H9 (cell line): ENCODE data around the gene ARAP1. TPM values are rescaled to one million over a fixed set of nuclear protein-coding genes. Genes with fewer than 3 reads are reported as not detected.
A peak's percentile ranks its signal among the peaks of the same experiment; 100 is the strongest.

Experiments
- DNase-seq: peaks from one replicate; pipeline ENCODE4 v3.0.0-alpha.2; 2017
- H2AFZ ChIP-seq: one replicate; pipeline ENCODE4 v1.6.1; 2013; ENCODE audit warnings: mild to moderate bottlenecking, low read length, control low read depth, moderate library complexity
- H2AK5ac ChIP-seq: 2 replicates; pipeline ENCODE4 v1.6.1; 2013; ENCODE audit warnings: low read length, control low read depth, mixed read lengths; ENCODE audit not compliant: insufficient read length
- H2BK120ac ChIP-seq: one replicate; pipeline ENCODE4 v1.6.1; 2013; ENCODE audit warnings: low read depth, mild to moderate bottlenecking, low read length, control low read depth, inconsistent platforms; ENCODE audit not compliant: poor library complexity, severe bottlenecking
- H2BK12ac ChIP-seq: 2 replicates; pipeline ENCODE4 v1.6.1; 2013; ENCODE audit warnings: low read length, control low read depth, mixed read lengths, low read depth; ENCODE audit not compliant: insufficient read length
- H2BK15ac ChIP-seq: 2 replicates; pipeline ENCODE4 v1.6.1; 2013; ENCODE audit warnings: low read depth, low read length, control low read depth
- H2BK20ac ChIP-seq: one replicate; pipeline ENCODE4 v1.6.1; 2013; ENCODE audit warnings: low read depth, mild to moderate bottlenecking, low read length, control low read depth, inconsistent platforms; ENCODE audit not compliant: poor library complexity, severe bottlenecking
- H2BK5ac ChIP-seq: 2 replicates; pipeline ENCODE4 v1.6.1; 2013; ENCODE audit warnings: low read length, control low read depth, mixed read lengths; ENCODE audit not compliant: insufficient read length
- H3K14ac ChIP-seq: 2 replicates; pipeline ENCODE4 v1.6.1; 2013; ENCODE audit warnings: low read length, control low read depth; ENCODE audit not compliant: insufficient read depth
- H3K18ac ChIP-seq: 2 replicates; pipeline ENCODE4 v1.6.1; 2013; ENCODE audit warnings: low read depth, mild to moderate bottlenecking, mixed read lengths, low read length, control low read depth; ENCODE audit not compliant: insufficient read length
- H3K23ac ChIP-seq: 2 replicates; pipeline ENCODE4 v1.6.1; 2013; ENCODE audit warnings: low read length, control low read depth, mixed read lengths, low read depth; ENCODE audit not compliant: insufficient read length
- H3K23me2 ChIP-seq: 2 replicates; pipeline ENCODE4 v1.6.1; 2013; ENCODE audit warnings: low read depth, mild to moderate bottlenecking, mixed read lengths, low read length, control low read depth; ENCODE audit not compliant: insufficient read length, poor library complexity, severe bottlenecking
- H3K27ac ChIP-seq: 2 replicates; pipeline ENCODE4 v1.5.1; 2013; ENCODE audit warnings: low read length, control low read depth, mixed read lengths, low read depth; ENCODE audit not compliant: insufficient read length
- H3K27me3 ChIP-seq: 2 replicates; pipeline ENCODE4 v1.6.1; 2013; ENCODE audit warnings: low read length, control low read depth, inconsistent platforms; ENCODE audit not compliant: insufficient read depth
- H3K4ac ChIP-seq: 2 replicates; pipeline ENCODE4 v1.6.1; 2013; ENCODE audit warnings: low read depth, mild to moderate bottlenecking, control low read depth, inconsistent platforms, low read length, moderate library complexity
- H3K4me1 ChIP-seq: 2 replicates; pipeline ENCODE4 v1.6.1; 2013; ENCODE audit warnings: low read length, control low read depth, inconsistent platforms; ENCODE audit not compliant: insufficient read depth
- H3K4me2 ChIP-seq: 2 replicates; pipeline ENCODE4 v1.6.1; 2013; ENCODE audit warnings: low read length, control low read depth, mixed read lengths; ENCODE audit not compliant: insufficient read length, insufficient read depth
- H3K56ac ChIP-seq: 2 replicates; pipeline ENCODE4 v1.6.1; 2013; ENCODE audit warnings: low read depth, mild to moderate bottlenecking, mixed read lengths, low read length, control low read depth; ENCODE audit not compliant: insufficient read length
- H3K79me1 ChIP-seq: 2 replicates; pipeline ENCODE4 v1.6.1; 2013; ENCODE audit warnings: low read depth, mild to moderate bottlenecking, moderate library complexity, low read length, control low read depth, inconsistent platforms; ENCODE audit not compliant: insufficient read depth, poor library complexity, severe bottlenecking
- H3K79me2 ChIP-seq: 2 replicates; pipeline ENCODE4 v1.6.1; 2013; ENCODE audit warnings: low read length, control low read depth, inconsistent platforms; ENCODE audit not compliant: insufficient read depth
- H3K9ac ChIP-seq: 2 replicates; pipeline ENCODE4 v1.6.1; 2013; ENCODE audit warnings: low read length, control low read depth, mixed read lengths; ENCODE audit not compliant: insufficient read length; ENCODE audit errors: extremely low read depth
- H3K9me3 ChIP-seq: one replicate; pipeline ENCODE4 v1.6.1; 2013; ENCODE audit warnings: low read depth, low read length, inconsistent platforms; ENCODE audit not compliant: control insufficient read depth
- H3T11ph ChIP-seq: one replicate; pipeline ENCODE4 v1.6.1; 2013; ENCODE audit warnings: mild to moderate bottlenecking, low read length, control low read depth, inconsistent platforms
- H4K20me1 ChIP-seq: one replicate; pipeline ENCODE4 v1.6.1; 2013; ENCODE audit not compliant: control insufficient read depth, insufficient read length, insufficient read depth
- H4K5ac ChIP-seq: 2 replicates; pipeline ENCODE4 v1.6.1; 2013; ENCODE audit warnings: low read depth, mild to moderate bottlenecking, mixed read lengths, low read length, control low read depth; ENCODE audit not compliant: insufficient read length
- H4K8ac ChIP-seq: replicated peaks from 2 replicates; pipeline ENCODE4 v1.6.1; 2013; ENCODE audit warnings: low read length, control low read depth, mixed read lengths, low read depth; ENCODE audit not compliant: insufficient read length
- H4K91ac ChIP-seq: 2 replicates; pipeline ENCODE4 v1.6.1; 2013; ENCODE audit warnings: low read depth, mild to moderate bottlenecking, moderate library complexity, mixed read lengths, low read length, control low read depth; ENCODE audit not compliant: insufficient read length
- H3K27ac Mint-ChIP-seq, 3 experiments: 2 replicates in 2 of 3; 3 replicates in 1 of 3; pipeline ENCODE4 v1.8.0; 2020 to 2021; ENCODE audit warnings: mixed read lengths in 3 of 3, mild to moderate bottlenecking in 1 of 3, moderate library complexity in 1 of 3
- H3K27me3 Mint-ChIP-seq: 2 replicates; pipeline ENCODE4 v1.8.0; 2021; ENCODE audit warnings: low read depth, mild to moderate bottlenecking, moderate library complexity, mixed read lengths
- H3K36me3 Mint-ChIP-seq, 3 experiments: 2 replicates in 2 of 3; 3 replicates in 1 of 3; pipeline ENCODE4 v1.8.0; 2020 to 2021; ENCODE audit warnings: low read depth in 3 of 3, mixed read lengths in 3 of 3; ENCODE audit not compliant: insufficient read depth in 1 of 3
- H3K4me1 Mint-ChIP-seq, 2 experiments: 2 replicates each; pipeline ENCODE4 v1.8.0; 2020; ENCODE audit warnings: mixed read lengths in 2 of 2
- H3K4me3 Mint-ChIP-seq, 2 experiments: 2 replicates in 1 of 2; 3 replicates in 1 of 2; pipeline ENCODE4 v1.8.0; 2020 to 2021; ENCODE audit warnings: mild to moderate bottlenecking in 2 of 2, mixed read lengths in 2 of 2, moderate library complexity in 1 of 2
- H3K9me3 Mint-ChIP-seq, 2 experiments: 2 replicates in 1 of 2; 3 replicates in 1 of 2; pipeline ENCODE4 v1.8.0; 2020; ENCODE audit warnings: mild to moderate bottlenecking in 2 of 2, mixed read lengths in 2 of 2, moderate library complexity in 1 of 2
- WGBS: extraction: QIAGEN DNeasy Blood & Tissue Kit; methylation state at CpG from one replicate; pipeline ENCODE4 v1.1.7; 2013; ENCODE audit warnings: missing lambda C conversion rate, low lambda C conversion rate, mixed read lengths; ENCODE audit not compliant: insufficient read length; ENCODE audit errors: extremely low coverage; 5-methylcytosine and 5-hydroxymethylcytosine counted together
- total RNA-seq: library from RNA; stranded (reverse); gene quantifications from 2 replicates; pipeline ENCODE4 v1.2.1, GENCODE V29; 2021
- TF ChIP-seq, protein P1 (sequence below): fragments of 200-600 bp; sonication (generic); conservative IDR thresholded peaks from 3 replicates; pipeline ENCODE4 v1.8.0; 2021; ENCODE audit warnings: antibody characterized with exemption, mild to moderate bottlenecking

The ARAP1 gene
- total RNA-seq, 1 experiment from 2014 or later, result 59.4 TPM

GRCh38 chr11:72719144-72719543, 33.1 kb downstream of the ARAP1 start:
- no peak overlapping the region for H2BK5ac ChIP-seq
- Mint-ChIP-seq H3K27ac (peak overlapping the region in 1 of 3 experiments; percentile 72; a peak in 3 of 7 replicates), H3K4me1 (peaks cover 12 to 21% of the 10 kb centered on the region in 2 experiments), H3K9me3 (no peaks in the 10 kb centered on the region), H3K36me3 (peaks cover 4 to 18% (median 10%) of the 10 kb centered on the region in 3 experiments; a peak in 4 of 7 replicates), H3K4me3 (no peak overlapping the region), H3K27me3 (no peaks in the 10 kb centered on the region)
- no peak overlapping the region for H3T11ph ChIP-seq
- H3K4me1 ChIP-seq, result no peaks in the 10 kb centered on the region
- no peak overlapping the region for H2BK120ac ChIP-seq
- no peak overlapping the region for H3K27ac ChIP-seq
- no peak overlapping the region for H3K23ac ChIP-seq
- H4K91ac ChIP-seq, result no peak overlapping the region
- no peaks in the 10 kb centered on the region for H3K23me2 ChIP-seq
- no peak overlapping the region for H2BK15ac ChIP-seq
- H4K8ac ChIP-seq, result no peak overlapping the region
- H3K9ac ChIP-seq, result no peak overlapping the region
- no peak overlapping the region for H3K4me2 ChIP-seq
- no peaks in the 10 kb centered on the region for H4K20me1 ChIP-seq
- H3K27me3 ChIP-seq, result no peaks in the 10 kb centered on the region
- no peak overlapping the region for H2AK5ac ChIP-seq
- no peak overlapping the region for H3K18ac ChIP-seq
- no peak for DNase-seq
- TF ChIP-seq, protein P1, sequence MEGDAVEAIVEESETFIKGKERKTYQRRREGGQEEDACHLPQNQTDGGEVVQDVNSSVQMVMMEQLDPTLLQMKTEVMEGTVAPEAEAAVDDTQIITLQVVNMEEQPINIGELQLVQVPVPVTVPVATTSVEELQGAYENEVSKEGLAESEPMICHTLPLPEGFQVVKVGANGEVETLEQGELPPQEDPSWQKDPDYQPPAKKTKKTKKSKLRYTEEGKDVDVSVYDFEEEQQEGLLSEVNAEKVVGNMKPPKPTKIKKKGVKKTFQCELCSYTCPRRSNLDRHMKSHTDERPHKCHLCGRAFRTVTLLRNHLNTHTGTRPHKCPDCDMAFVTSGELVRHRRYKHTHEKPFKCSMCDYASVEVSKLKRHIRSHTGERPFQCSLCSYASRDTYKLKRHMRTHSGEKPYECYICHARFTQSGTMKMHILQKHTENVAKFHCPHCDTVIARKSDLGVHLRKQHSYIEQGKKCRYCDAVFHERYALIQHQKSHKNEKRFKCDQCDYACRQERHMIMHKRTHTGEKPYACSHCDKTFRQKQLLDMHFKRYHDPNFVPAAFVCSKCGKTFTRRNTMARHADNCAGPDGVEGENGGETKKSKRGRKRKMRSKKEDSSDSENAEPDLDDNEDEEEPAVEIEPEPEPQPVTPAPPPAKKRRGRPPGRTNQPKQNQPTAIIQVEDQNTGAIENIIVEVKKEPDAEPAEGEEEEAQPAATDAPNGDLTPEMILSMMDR, result no peak
- no peak overlapping the region for H3K56ac ChIP-seq
- no peak overlapping the region for H2AFZ ChIP-seq
- no peak overlapping the region for H4K5ac ChIP-seq
- no peak overlapping the region for H2BK20ac ChIP-seq
- H3K79me1 ChIP-seq, result peaks cover 4% of the 10 kb centered on the region
- no peaks in the 10 kb centered on the region for H3K9me3 ChIP-seq
- H3K79me2 ChIP-seq, result peaks cover 4% of the 10 kb centered on the region; the same call in 1 of the 2 replicates
- no CpG with 5 or more reads among the region's 2 CpGs for WGBS
- H3K14ac ChIP-seq, result no peak overlapping the region
- no peak overlapping the region for H3K4ac ChIP-seq
- no peak overlapping the region for H2BK12ac ChIP-seq
